Measurements from ENCODE around the gene GRAMD1A. TPM values are rescaled to one million over a fixed set of nuclear protein-coding genes. Genes with fewer than 3 reads are reported as not detected.
A peak's percentile ranks its signal among the peaks of the same experiment; 100 is the strongest.

The GRAMD1A gene
- total and polyA plus RNA-seq, 9 of the 15 experiments (the other 6 are each of a cell fraction or from before 2014, with no cell fraction given), result 1.4 to 63.8 (median 38.5) TPM

DNA sequence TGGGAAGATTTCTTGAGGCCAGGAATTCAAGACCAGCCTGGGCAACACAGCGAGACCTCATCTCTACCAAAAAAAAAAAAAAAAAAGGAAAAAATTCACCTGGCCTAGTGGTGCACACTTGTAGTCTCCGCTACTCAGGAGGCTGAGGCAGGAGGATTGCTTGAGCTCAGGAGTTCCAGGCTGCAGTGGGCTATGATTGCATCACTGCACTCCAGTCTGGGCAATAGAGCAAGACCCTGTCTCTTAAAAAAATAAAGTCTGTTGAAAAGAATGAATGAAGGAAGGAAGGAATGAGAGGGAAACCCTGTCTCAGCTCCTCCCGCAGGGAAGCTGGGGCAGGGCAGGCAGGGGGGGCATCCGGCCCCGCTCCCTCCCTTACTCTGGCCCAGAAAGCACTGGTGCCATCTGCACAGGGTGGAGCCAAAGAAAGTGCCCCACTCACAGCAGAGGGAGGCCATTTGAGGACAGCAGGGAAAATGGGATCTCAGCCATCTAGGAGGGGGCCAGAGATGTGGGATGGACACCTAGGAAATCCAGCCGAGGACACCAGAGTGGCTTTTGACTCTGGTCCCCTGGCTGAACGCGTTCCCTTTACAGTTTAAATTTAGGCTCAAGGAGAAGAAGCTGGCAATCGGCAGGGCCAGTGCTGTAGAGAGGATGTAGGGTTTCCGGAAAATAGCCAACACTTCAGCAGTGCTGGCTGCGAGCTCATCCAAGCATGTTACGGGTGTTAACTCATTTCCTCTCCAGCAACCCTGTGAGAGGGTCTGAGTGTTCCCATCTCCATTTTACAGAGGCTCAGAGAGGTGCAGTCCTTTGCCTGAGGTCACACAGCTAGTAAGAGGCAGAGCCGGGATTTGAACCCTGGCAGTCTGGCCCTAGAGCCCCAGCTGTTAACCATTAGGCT lies 37.8 kb downstream of the GRAMD1A start (continued):
- TF ChIP-seq, protein P1, sequence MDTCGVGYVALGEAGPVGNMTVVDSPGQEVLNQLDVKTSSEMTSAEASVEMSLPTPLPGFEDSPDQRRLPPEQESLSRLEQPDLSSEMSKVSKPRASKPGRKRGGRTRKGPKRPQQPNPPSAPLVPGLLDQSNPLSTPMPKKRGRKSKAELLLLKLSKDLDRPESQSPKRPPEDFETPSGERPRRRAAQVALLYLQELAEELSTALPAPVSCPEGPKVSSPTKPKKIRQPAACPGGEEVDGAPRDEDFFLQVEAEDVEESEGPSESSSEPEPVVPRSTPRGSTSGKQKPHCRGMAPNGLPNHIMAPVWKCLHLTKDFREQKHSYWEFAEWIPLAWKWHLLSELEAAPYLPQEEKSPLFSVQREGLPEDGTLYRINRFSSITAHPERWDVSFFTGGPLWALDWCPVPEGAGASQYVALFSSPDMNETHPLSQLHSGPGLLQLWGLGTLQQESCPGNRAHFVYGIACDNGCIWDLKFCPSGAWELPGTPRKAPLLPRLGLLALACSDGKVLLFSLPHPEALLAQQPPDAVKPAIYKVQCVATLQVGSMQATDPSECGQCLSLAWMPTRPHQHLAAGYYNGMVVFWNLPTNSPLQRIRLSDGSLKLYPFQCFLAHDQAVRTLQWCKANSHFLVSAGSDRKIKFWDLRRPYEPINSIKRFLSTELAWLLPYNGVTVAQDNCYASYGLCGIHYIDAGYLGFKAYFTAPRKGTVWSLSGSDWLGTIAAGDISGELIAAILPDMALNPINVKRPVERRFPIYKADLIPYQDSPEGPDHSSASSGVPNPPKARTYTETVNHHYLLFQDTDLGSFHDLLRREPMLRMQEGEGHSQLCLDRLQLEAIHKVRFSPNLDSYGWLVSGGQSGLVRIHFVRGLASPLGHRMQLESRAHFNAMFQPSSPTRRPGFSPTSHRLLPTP (IDR thresholded peaks at IDR 0.05; ENCODE audit: borderline replicate concordance, extremely low read depth, insufficient read length), result peak; percentile 35

DNA sequence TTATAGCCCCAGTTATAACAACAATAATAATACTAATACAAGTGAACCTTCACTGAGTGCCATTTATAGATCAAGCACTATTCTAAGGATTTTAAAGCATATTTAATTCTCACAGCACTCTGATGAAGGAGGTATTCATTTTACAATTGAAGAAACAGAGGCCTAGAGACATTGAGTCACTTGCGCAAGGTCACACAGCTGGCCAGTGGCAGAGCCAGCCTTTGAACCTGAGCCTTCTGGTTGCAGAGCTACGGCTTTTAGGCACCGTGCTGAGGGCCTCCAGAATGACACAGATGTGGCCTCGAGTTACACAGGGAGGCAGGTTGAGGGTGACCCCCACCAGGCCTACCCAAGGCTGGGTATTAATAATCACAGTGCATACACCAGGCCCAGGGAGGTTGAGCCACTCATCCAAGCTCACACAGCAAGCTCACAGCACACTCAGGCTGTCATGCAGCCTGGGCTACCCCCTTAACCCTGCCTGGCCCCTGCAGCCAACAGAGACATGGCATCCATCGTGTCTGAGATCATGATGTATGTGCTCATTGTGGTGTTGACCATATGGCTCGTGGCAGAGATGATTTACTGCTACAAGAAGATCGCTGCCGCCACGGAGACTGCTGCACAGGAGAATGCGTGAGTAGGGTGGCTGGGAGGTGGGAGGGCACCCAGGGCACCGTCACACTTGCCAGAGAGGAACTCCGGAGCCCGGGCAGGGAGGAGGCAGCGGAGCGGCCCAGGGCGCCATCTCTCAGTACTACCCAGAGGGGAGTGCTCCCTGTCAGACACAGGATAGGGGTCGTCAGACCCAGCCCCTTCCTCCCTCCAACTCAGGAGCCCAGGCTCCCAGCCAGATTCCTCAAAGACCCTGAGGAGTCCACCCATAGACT lies 38.7 kb downstream of the GRAMD1A start:
- Histone ChIP-seq H3K9ac (ENCODE audit: insufficient read depth in 1 of 2, low read depth in 2 of 2, low read length in 2 of 2) (no peak overlapping the region), H3K4me3 (no peak overlapping the region), H3K79me2 (ENCODE audit: control insufficient read depth, insufficient read depth, low read length) (no peaks in the 10 kb centered on the region), H3K4me2 (ENCODE audit: insufficient read depth, low read length) (no peak overlapping the region), H3K27ac (ENCODE audit: extremely low read depth, low read depth, low read length) (no peak overlapping the region), H3K27me3 (ENCODE audit: control insufficient read depth in 2 of 2, insufficient read depth in 2 of 2, low read length in 2 of 2) (no peaks in the 10 kb centered on the region), H3K36me3 (ENCODE audit: control insufficient read depth, insufficient read depth, low read length) (no peaks in the 10 kb centered on the region), H4K20me1 (replicated peaks; ENCODE audit: control insufficient read depth, insufficient read depth, low read length) (no peaks in the 10 kb centered on the region), H3K9me3 (replicated peaks; ENCODE audit: control insufficient read depth, insufficient read depth, low read depth, low read length) (no peaks in the 10 kb centered on the region), H3K9me1 (ENCODE audit: control insufficient read depth, insufficient read depth, low read length) (no peaks in the 10 kb centered on the region), H3K4me1 (replicated peaks in 1 of 2; ENCODE audit: control insufficient read depth in 2 of 2, insufficient read depth in 2 of 2, low read length in 2 of 2) (peaks cover 21 to 36% of the 10 kb centered on the region in 2 experiments), H2AFZ (ENCODE audit: low read depth, low read length) (no peak overlapping the region)
- DNase-seq (ENCODE audit: extremely low read depth in 1 of 4, low spot score in 3 of 4), result no peak
- CTCF ChIA-PET (ENCODE audit: low intra/inter-chr PET ratio), result no interaction called here
- no peak for ATAC-seq
- intact Hi-C loops (cut with micrococcal nuclease), result no loop called here
- no TSS peak for BruUV-seq (replicated peaks)
- POLR2A ChIA-PET, result interaction anchor here (2.1 kb wide), 1 partner anchor 11 kb away, joined by 7 read pairs; no protein-coding TSS in a partner anchor
- in situ Hi-C loops (cut with MboI), result no loop called here
- FAIRE-seq, result peak; percentile 35
- whole genome bisulfite sequencing (ENCODE audit: insufficient coverage, low coverage, missing lambda C conversion rate), result 48% methylated on average over 16 of the region's 17 CpGs
- TF ChIP-seq ZNF217 (CRISPR knock-in tag; IDR thresholded peaks at IDR 0.05), result no peak
- TF ChIP-seq CCNT2 (IDR thresholded peaks at IDR 0.05; ENCODE audit: borderline replicate concordance, extremely low read depth, insufficient read length, low read depth, low read length), result no peak
- TF ChIP-seq ADNP (tag; IDR thresholded peaks at IDR 0.05), result peak; percentile 45; the same call in 1 of the 2 replicates
- TF ChIP-seq SMARCA5 (IDR thresholded peaks at IDR 0.05), result peak; percentile 87; the same call in 1 of the 2 replicates
- TF ChIP-seq, protein P2, sequence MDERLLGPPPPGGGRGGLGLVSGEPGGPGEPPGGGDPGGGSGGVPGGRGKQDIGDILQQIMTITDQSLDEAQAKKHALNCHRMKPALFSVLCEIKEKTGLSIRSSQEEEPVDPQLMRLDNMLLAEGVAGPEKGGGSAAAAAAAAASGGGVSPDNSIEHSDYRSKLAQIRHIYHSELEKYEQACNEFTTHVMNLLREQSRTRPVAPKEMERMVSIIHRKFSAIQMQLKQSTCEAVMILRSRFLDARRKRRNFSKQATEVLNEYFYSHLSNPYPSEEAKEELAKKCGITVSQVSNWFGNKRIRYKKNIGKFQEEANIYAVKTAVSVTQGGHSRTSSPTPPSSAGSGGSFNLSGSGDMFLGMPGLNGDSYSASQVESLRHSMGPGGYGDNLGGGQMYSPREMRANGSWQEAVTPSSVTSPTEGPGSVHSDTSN (CRISPR knock-in tag; IDR thresholded peaks at IDR 0.05; ENCODE audit: low read depth), result no peak
- TF ChIP-seq, protein P2 (tag; conservative IDR thresholded peaks at IDR 0.05; ENCODE audit: low read depth), result peak; percentile 80
- peak; percentile 32; the same call in 1 of the 2 replicates for TF ChIP-seq CTBP1 (IDR thresholded peaks at IDR 0.05; ENCODE audit: borderline replicate concordance)
- no peak for TF ChIP-seq ILK (tag; IDR thresholded peaks at IDR 0.05; ENCODE audit: borderline replicate concordance, low read depth)
- TF ChIP-seq HNRNPLL (IDR thresholded peaks at IDR 0.05; ENCODE audit: low read depth, low read length, poor library complexity, severe bottlenecking), result no peak
